ENCODE data around the gene ADISSP. TPM values are rescaled to one million over a fixed set of nuclear protein-coding genes. Genes with fewer than 3 reads are reported as not detected.

Gene ADISSP
- total RNA-seq, 1 donor from 2014 or later = 23.5 TPM

- no peaks in the 10 kb centered on the region for H3K9me3 Mint-ChIP-seq (ENCODE audit: low read depth)
- peaks cover 2% of the 10 kb centered on the region for H3K4me1 Mint-ChIP-seq (ENCODE audit: low read depth)
- H3K27ac Mint-ChIP-seq (ENCODE audit: unreplicated experiment) = no peak overlapping the region
- TF ChIP-seq CTCF (IDR thresholded peaks at IDR 0.05) = no peak
- H3K4me3 Mint-ChIP-seq (ENCODE audit: unreplicated experiment) = no peak overlapping the region
- peaks cover 5% of the 10 kb centered on the region for H3K36me3 Mint-ChIP-seq (ENCODE audit: low read depth)
- no peak for DNase-seq (ENCODE audit: low spot score)
- H3K27me3 Mint-ChIP-seq (ENCODE audit: low read depth) = no peaks in the 10 kb centered on the region
These were observed 6.8 kb downstream of the ADISSP start for GRCh38 chr20:3760655-3761348.

- peaks cover 5% of the 10 kb centered on the region for H3K36me3 Mint-ChIP-seq (ENCODE audit: low read depth)
- H3K27me3 Mint-ChIP-seq (ENCODE audit: low read depth) = no peaks in the 10 kb centered on the region
- H3K4me1 Mint-ChIP-seq (ENCODE audit: low read depth) = peaks cover 2% of the 10 kb centered on the region
- H3K27ac Mint-ChIP-seq (ENCODE audit: unreplicated experiment) = no peak overlapping the region
- no peak overlapping the region for H3K4me3 Mint-ChIP-seq (ENCODE audit: unreplicated experiment)
- no peak for TF ChIP-seq CTCF (IDR thresholded peaks at IDR 0.05)
- no peaks in the 10 kb centered on the region for H3K9me3 Mint-ChIP-seq (ENCODE audit: low read depth)
- no peak for DNase-seq (ENCODE audit: low spot score)
These were observed 7.7 kb downstream of the ADISSP start for GRCh38 chr20:3759884-3760283.

GRCh38 chr20:3759316-3759823 is 8.2 kb downstream of the ADISSP start:
- Mint-ChIP-seq H3K27ac (ENCODE audit: unreplicated experiment) (no peak overlapping the region), H3K9me3 (ENCODE audit: low read depth) (no peaks in the 10 kb centered on the region), H3K4me3 (ENCODE audit: unreplicated experiment) (no peak overlapping the region), H3K4me1 (ENCODE audit: low read depth) (peaks cover 2% of the 10 kb centered on the region), H3K27me3 (ENCODE audit: low read depth) (no peaks in the 10 kb centered on the region), H3K36me3 (ENCODE audit: low read depth) (peaks cover 5% of the 10 kb centered on the region)
- TF ChIP-seq CTCF (IDR thresholded peaks at IDR 0.05) = no peak
- DNase-seq (ENCODE audit: low spot score) = no peak

GRCh38 chr20:3758566-3758965 is 9.0 kb downstream of the ADISSP start:
- no peak for DNase-seq (ENCODE audit: low spot score)
- no peaks in the 10 kb centered on the region for H3K27me3 Mint-ChIP-seq (ENCODE audit: low read depth)
- H3K4me1 Mint-ChIP-seq (ENCODE audit: low read depth) = peaks cover 2% of the 10 kb centered on the region
- TF ChIP-seq CTCF (IDR thresholded peaks at IDR 0.05) = no peak
- no peak overlapping the region for H3K27ac Mint-ChIP-seq (ENCODE audit: unreplicated experiment)
- H3K36me3 Mint-ChIP-seq (ENCODE audit: low read depth) = peaks cover 5% of the 10 kb centered on the region
- H3K4me3 Mint-ChIP-seq (ENCODE audit: unreplicated experiment) = no peak overlapping the region
- H3K9me3 Mint-ChIP-seq (ENCODE audit: low read depth) = no peaks in the 10 kb centered on the region

- Mint-ChIP-seq H3K27ac (ENCODE audit: unreplicated experiment) (no peak overlapping the region), H3K27me3 (ENCODE audit: low read depth) (no peaks in the 10 kb centered on the region), H3K4me3 (ENCODE audit: unreplicated experiment) (no peak overlapping the region), H3K9me3 (ENCODE audit: low read depth) (no peaks in the 10 kb centered on the region), H3K36me3 (ENCODE audit: low read depth) (peaks cover 5% of the 10 kb centered on the region), H3K4me1 (ENCODE audit: low read depth) (peaks cover 2% of the 10 kb centered on the region)
- DNase-seq (ENCODE audit: low spot score) = no peak
- TF ChIP-seq CTCF (IDR thresholded peaks at IDR 0.05) = no peak
These were observed 10.3 kb downstream of the ADISSP start for GRCh38 chr20:3757268-3757667.
